SK-N-SH treated with all-trans-retinoic acid at 6 μM for 48 hours (cell line): ENCODE results near the gene ARAP3.

ENCODE experiments used
- ATAC-seq: fragments of 200-7000 bp; cut with Tn5 transposase; 3 replicates; pipeline ENCODE4 v1.9.1; 2020; ENCODE audit warnings: mild to moderate bottlenecking, moderate library complexity
- ARNTL ChIP-seq: fragments of 450-650 bp; formaldehyde crosslinking; IDR thresholded peaks from 2 replicates; pipeline ENCODE4 v1.5.0; 2020; ENCODE audit warnings: low read depth, mild to moderate bottlenecking, moderate library complexity, borderline replicate concordance
- BACH2 ChIP-seq: fragments of 250-450 bp; sonication (Bioruptor Pico); IDR thresholded peaks from 2 replicates; pipeline ENCODE4 v1.9.0; 2021; ENCODE audit warnings: mild to moderate bottlenecking, borderline replicate concordance
- ESRRG ChIP-seq: fragments of 250-450 bp; sonication (Bioruptor Pico); IDR thresholded peaks from 2 replicates; pipeline ENCODE4 v1.6.1; 2021; ENCODE audit warnings: mild to moderate bottlenecking
- GLIS3 ChIP-seq: fragments of 250-450 bp; sonication (Bioruptor Pico); IDR thresholded peaks from 2 replicates; pipeline ENCODE4 v1.5.0; 2020; ENCODE audit warnings: mild to moderate bottlenecking, moderate library complexity
- ISL1 ChIP-seq: fragments of 250-450 bp; sonication (Bioruptor Pico); IDR thresholded peaks from 2 replicates; pipeline ENCODE4 v2.1.2; 2022; ENCODE audit warnings: mild to moderate bottlenecking, moderate library complexity
- OSR1 ChIP-seq: fragments of 250-450 bp; sonication (Bioruptor Pico); IDR thresholded peaks from 2 replicates; pipeline ENCODE4 v1.8.0; 2022; ENCODE audit warnings: moderate library complexity, mild to moderate bottlenecking, inconsistent platforms
- POU6F1 ChIP-seq: fragments of 250-450 bp; sonication (Bioruptor Pico); IDR thresholded peaks from 2 replicates; pipeline ENCODE4 v1.8.0; 2021; ENCODE audit warnings: low read depth, mild to moderate bottlenecking, moderate library complexity, borderline replicate concordance
- PPARA ChIP-seq: fragments of 250-450 bp; sonication (Bioruptor Pico); IDR thresholded peaks from 2 replicates; pipeline ENCODE4 v1.5.0; 2020; ENCODE audit warnings: mild to moderate bottlenecking, borderline replicate concordance
- RARB ChIP-seq: fragments of 250-450 bp; sonication (Bioruptor Pico); IDR thresholded peaks from 2 replicates; pipeline ENCODE4 v1.8.0; 2021; ENCODE audit warnings: mild to moderate bottlenecking, moderate library complexity
- SNAI2 ChIP-seq: fragments of 250-450 bp; sonication (Bioruptor Pico); IDR thresholded peaks from 2 replicates; pipeline ENCODE4 v1.5.0; 2020; ENCODE audit warnings: mild to moderate bottlenecking, moderate library complexity
- TCF4 ChIP-seq: fragments of 250-450 bp; sonication (Bioruptor Pico); IDR thresholded peaks from 2 replicates; pipeline ENCODE4 v1.8.0; 2021; ENCODE audit warnings: mild to moderate bottlenecking, moderate library complexity, borderline replicate concordance
- TOX ChIP-seq: fragments of 250-450 bp; sonication (Bioruptor Pico); IDR thresholded peaks from 2 replicates; pipeline ENCODE4 v1.8.0; 2021; ENCODE audit warnings: mild to moderate bottlenecking, moderate library complexity, borderline replicate concordance
- ZC3H10 ChIP-seq: fragments of 250-450 bp; sonication (Bioruptor Pico); IDR thresholded peaks from 2 replicates; pipeline ENCODE4 v1.5.1; 2021; ENCODE audit warnings: mild to moderate bottlenecking, moderate library complexity
- ZFP3 ChIP-seq: fragments of 250-450 bp; sonication (Bioruptor Pico); IDR thresholded peaks from 2 replicates; pipeline ENCODE4 v1.5.0; 2020; ENCODE audit warnings: mild to moderate bottlenecking, moderate library complexity
- ZFP30 ChIP-seq: fragments of 450-650 bp; formaldehyde crosslinking; IDR thresholded peaks from 2 replicates; pipeline ENCODE4 v1.5.0; 2022; ENCODE audit warnings: mild to moderate bottlenecking, moderate library complexity
- ZNF565 ChIP-seq: fragments of 450-650 bp; formaldehyde crosslinking; conservative IDR thresholded peaks from 2 replicates; pipeline ENCODE4 v1.5.0; 2020; ENCODE audit warnings: low read depth, mild to moderate bottlenecking, moderate library complexity
- ZNF8 ChIP-seq: fragments of 450-650 bp; formaldehyde crosslinking; IDR thresholded peaks from 2 replicates; pipeline ENCODE4 v1.5.0; 2020; ENCODE audit warnings: mild to moderate bottlenecking, moderate library complexity
- TF ChIP-seq, protein P1 (sequence below): fragments of 250-450 bp; sonication (Bioruptor Pico); IDR thresholded peaks from 2 replicates; pipeline ENCODE4 v1.5.1; 2021; ENCODE audit warnings: mild to moderate bottlenecking, moderate library complexity
- TF ChIP-seq, protein P2 (sequence below): fragments of 250-450 bp; sonication (Bioruptor Pico); IDR thresholded peaks from 2 replicates; pipeline ENCODE4 v1.5.0; 2020; ENCODE audit warnings: mild to moderate bottlenecking, moderate library complexity
- TF ChIP-seq, protein P3 (sequence below): fragments of 250-450 bp; sonication (Bioruptor Pico); IDR thresholded peaks from 2 replicates; pipeline ENCODE4 v1.5.1; 2020; ENCODE audit warnings: low read depth, mild to moderate bottlenecking, moderate library complexity
- TF ChIP-seq, protein P4 (sequence below): fragments of 250-450 bp; sonication (Bioruptor Pico); IDR thresholded peaks from 2 replicates; pipeline ENCODE4 v1.8.0; 2020; ENCODE audit warnings: mild to moderate bottlenecking, moderate library complexity, borderline replicate concordance

The ARAP3 gene

GRCh38 chr5:141695627-141696215 lies 13.7 kb upstream of the ARAP3 start:
- no peak for ATAC-seq
- TF ChIP-seq ZNF8 (no peak), ISL1 (CRISPR knock-in tag) (no peak), RARB (CRISPR knock-in tag) (no peak), GLIS3 (CRISPR knock-in tag) (no peak), ESRRG (CRISPR knock-in tag) (no peak), ZFP30 (CRISPR knock-in tag) (no peak), OSR1 (CRISPR knock-in tag) (no peak), ZC3H10 (no peak), TOX (CRISPR knock-in tag) (no peak), SNAI2 (CRISPR knock-in tag) (no peak), POU6F1 (CRISPR knock-in tag) (no peak), ZNF565 (CRISPR knock-in tag) (no peak), ZFP3 (no peak), PPARA (CRISPR knock-in tag) (no peak)
- TF ChIP-seq, protein P1, sequence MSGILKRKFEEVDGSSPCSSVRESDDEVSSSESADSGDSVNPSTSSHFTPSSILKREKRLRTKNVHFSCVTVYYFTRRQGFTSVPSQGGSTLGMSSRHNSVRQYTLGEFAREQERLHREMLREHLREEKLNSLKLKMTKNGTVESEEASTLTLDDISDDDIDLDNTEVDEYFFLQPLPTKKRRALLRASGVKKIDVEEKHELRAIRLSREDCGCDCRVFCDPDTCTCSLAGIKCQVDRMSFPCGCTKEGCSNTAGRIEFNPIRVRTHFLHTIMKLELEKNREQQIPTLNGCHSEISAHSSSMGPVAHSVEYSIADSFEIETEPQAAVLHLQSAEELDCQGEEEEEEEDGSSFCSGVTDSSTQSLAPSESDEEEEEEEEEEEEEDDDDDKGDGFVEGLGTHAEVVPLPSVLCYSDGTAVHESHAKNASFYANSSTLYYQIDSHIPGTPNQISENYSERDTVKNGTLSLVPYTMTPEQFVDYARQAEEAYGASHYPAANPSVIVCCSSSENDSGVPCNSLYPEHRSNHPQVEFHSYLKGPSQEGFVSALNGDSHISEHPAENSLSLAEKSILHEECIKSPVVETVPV (CRISPR knock-in tag): no peak
- TF ChIP-seq, protein P2, sequence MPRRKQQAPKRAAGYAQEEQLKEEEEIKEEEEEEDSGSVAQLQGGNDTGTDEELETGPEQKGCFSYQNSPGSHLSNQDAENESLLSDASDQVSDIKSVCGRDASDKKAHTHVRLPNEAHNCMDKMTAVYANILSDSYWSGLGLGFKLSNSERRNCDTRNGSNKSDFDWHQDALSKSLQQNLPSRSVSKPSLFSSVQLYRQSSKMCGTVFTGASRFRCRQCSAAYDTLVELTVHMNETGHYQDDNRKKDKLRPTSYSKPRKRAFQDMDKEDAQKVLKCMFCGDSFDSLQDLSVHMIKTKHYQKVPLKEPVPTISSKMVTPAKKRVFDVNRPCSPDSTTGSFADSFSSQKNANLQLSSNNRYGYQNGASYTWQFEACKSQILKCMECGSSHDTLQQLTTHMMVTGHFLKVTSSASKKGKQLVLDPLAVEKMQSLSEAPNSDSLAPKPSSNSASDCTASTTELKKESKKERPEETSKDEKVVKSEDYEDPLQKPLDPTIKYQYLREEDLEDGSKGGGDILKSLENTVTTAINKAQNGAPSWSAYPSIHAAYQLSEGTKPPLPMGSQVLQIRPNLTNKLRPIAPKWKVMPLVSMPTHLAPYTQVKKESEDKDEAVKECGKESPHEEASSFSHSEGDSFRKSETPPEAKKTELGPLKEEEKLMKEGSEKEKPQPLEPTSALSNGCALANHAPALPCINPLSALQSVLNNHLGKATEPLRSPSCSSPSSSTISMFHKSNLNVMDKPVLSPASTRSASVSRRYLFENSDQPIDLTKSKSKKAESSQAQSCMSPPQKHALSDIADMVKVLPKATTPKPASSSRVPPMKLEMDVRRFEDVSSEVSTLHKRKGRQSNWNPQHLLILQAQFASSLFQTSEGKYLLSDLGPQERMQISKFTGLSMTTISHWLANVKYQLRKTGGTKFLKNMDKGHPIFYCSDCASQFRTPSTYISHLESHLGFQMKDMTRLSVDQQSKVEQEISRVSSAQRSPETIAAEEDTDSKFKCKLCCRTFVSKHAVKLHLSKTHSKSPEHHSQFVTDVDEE (CRISPR knock-in tag): no peak
- TF ChIP-seq, protein P3, sequence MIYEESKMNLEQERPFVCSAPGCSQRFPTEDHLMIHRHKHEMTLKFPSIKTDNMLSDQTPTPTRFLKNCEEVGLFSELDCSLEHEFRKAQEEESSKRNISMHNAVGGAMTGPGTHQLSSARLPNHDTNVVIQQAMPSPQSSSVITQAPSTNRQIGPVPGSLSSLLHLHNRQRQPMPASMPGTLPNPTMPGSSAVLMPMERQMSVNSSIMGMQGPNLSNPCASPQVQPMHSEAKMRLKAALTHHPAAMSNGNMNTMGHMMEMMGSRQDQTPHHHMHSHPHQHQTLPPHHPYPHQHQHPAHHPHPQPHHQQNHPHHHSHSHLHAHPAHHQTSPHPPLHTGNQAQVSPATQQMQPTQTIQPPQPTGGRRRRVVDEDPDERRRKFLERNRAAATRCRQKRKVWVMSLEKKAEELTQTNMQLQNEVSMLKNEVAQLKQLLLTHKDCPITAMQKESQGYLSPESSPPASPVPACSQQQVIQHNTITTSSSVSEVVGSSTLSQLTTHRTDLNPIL (CRISPR knock-in tag): no peak
- TF ChIP-seq, protein P4, sequence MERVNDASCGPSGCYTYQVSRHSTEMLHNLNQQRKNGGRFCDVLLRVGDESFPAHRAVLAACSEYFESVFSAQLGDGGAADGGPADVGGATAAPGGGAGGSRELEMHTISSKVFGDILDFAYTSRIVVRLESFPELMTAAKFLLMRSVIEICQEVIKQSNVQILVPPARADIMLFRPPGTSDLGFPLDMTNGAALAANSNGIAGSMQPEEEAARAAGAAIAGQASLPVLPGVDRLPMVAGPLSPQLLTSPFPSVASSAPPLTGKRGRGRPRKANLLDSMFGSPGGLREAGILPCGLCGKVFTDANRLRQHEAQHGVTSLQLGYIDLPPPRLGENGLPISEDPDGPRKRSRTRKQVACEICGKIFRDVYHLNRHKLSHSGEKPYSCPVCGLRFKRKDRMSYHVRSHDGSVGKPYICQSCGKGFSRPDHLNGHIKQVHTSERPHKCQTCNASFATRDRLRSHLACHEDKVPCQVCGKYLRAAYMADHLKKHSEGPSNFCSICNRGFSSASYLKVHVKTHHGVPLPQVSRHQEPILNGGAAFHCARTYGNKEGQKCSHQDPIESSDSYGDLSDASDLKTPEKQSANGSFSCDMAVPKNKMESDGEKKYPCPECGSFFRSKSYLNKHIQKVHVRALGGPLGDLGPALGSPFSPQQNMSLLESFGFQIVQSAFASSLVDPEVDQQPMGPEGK: no peak

GRCh38 chr5:141694479-141694878 lies 12.4 kb upstream of the ARAP3 start:
- no peak for TF ChIP-seq SNAI2 (CRISPR knock-in tag)
- no peak for TF ChIP-seq GLIS3 (CRISPR knock-in tag)
- no peak for TF ChIP-seq ISL1 (CRISPR knock-in tag)
- TF ChIP-seq ARNTL (CRISPR knock-in tag): no peak
- TF ChIP-seq, all 23 proteins: peak for 0

DNA sequence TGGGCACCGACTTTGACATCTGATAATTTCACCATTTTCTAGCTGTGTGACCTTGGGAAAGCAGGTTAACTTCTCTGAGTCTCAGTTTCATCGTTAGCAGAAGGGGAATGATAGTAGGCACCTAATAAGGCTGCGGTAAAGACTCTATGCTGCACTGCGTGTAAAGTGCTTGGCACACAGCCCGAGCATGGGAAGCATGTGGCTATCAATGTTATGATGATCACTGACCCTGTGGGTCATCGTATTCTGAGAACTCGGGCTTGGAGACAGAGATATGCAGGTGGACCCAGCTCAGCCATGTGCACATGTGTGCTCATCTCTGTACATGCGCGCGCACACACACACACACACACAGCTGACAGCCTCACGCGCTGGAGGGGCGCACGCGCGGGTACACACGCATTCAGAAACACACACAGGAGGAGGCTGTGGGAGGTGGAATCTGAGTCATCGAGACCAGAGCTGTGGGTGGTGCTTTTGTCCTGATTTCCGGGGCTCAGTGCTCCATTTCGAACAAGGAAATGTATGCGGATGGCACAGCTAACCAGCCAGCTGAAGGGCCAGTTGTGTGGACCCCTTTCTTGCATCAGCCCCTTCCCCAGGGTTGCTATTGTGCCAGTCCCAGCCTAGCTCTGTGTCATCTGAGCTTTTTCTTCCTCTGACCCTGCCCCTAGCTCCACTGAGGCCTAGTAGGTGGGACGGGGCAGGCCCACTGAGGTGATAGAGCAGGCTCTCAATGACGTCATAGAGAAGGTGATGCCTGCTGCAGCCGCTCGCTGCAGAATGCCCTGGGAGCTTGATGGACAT lies 11.1 kb upstream of the ARAP3 start:
- no peak for ATAC-seq
- TF ChIP-seq TCF4 (no peak), ZNF565 (CRISPR knock-in tag) (no peak), ARNTL (CRISPR knock-in tag) (no peak), ESRRG (CRISPR knock-in tag) (no peak), ZNF8 (no peak), POU6F1 (CRISPR knock-in tag) (no peak), ZC3H10 (no peak), ZFP3 (no peak), ISL1 (CRISPR knock-in tag) (no peak), TOX (CRISPR knock-in tag) (no peak), BACH2 (CRISPR knock-in tag) (no peak), RARB (CRISPR knock-in tag) (no peak)
- TF ChIP-seq, protein P4: no peak
- TF ChIP-seq, protein P3 (CRISPR knock-in tag): no peak

More at GRCh38 chr5:141694479-141694878, 12.4 kb upstream of the ARAP3 start:
- ATAC-seq: no peak
